ENCODE measurements around the gene MAGEB6B.
"Not testable (repeated sequence)": the region's sequence is repeated elsewhere in the genome, so short reads cannot be mapped to it uniquely, and the experiment has no call there.

MAGEB6B gene

GRCh38 chrX:26160301-26160700 lies at the start of gene MAGEB6B:
Gene MAGEB6B, plus strand, starts transcription at chrX:26160601. Its CDS starts 0 bp downstream, at chrX:26160601.
- no peak for DNase-seq

GRCh38 chrX:26138274-26138673 lies 22.1 kb upstream of the MAGEB6B start, which contains the start of gene MAGEB18:
Gene MAGEB18, plus strand, starts transcription at chrX:26138343. Its CDS starts 643 bp downstream, at chrX:26138986.
- DNase-seq: no peak

- DNase-seq: no peak
Observed at GRCh38 chrX:26146024-26146423, 14.4 kb upstream of the MAGEB6B start.

- DNase-seq: no peak
Observed at GRCh38 chrX:26192204-26192603, 31.8 kb downstream of the MAGEB6B start, which contains the start of gene MAGEB6. Gene MAGEB6, plus strand, starts transcription at chrX:26192440. Its CDS starts 1,407 bp downstream, at chrX:26193847.

- no peak for DNase-seq
Observed at GRCh38 chrX:26203561-26203960, 43.2 kb downstream of the MAGEB6B start.

GRCh38 chrX:26204717-26205116 lies 44.3 kb downstream of the MAGEB6B start:
- DNase-seq: not testable (repeated sequence)

GRCh38 chrX:26208012-26208411 lies 47.6 kb downstream of the MAGEB6B start:
- DNase-seq: no peak
